RWPE2 (cell line): ENCODE results near the gene NRK.
"Not testable (repeated sequence)": the region's sequence is repeated elsewhere in the genome, so short reads cannot be mapped to it uniquely, and the experiment has no call there.

Experiments used
- ATAC-seq: fragments of 200-7000 bp; cut with Tn5 transposase; 3 replicates; pipeline ENCODE4 v1.9.1; 2021; ENCODE audit warnings: low read depth
- DNase-seq: peaks from one replicate; pipeline ENCODE4 v3.0.0-alpha.2; 2020; ENCODE audit warnings: low spot score
- H3K27ac ChIP-seq: fragments of 450-650 bp; 2 replicates; pipeline ENCODE4 v1.5.1; 2017; ENCODE audit warnings: mild to moderate bottlenecking; ENCODE audit not compliant: poor library complexity, severe bottlenecking
- H3K27me3 ChIP-seq: fragments of 250-450 bp; sonication (Bioruptor Pico); 2 replicates; pipeline ENCODE4 v1.5.1; 2021; ENCODE audit warnings: mild to moderate bottlenecking, moderate library complexity; ENCODE audit not compliant: insufficient read depth, poor library complexity, severe bottlenecking
- H3K36me3 ChIP-seq: fragments of 250-450 bp; sonication (Bioruptor Pico); 2 replicates; pipeline ENCODE4 v1.5.1; 2020; ENCODE audit warnings: low read depth, mild to moderate bottlenecking, moderate library complexity
- H3K4me1 ChIP-seq: fragments of 250-450 bp; sonication (Bioruptor Pico); 2 replicates; pipeline ENCODE4 v1.5.1; 2021; ENCODE audit warnings: mild to moderate bottlenecking, moderate library complexity; ENCODE audit not compliant: insufficient read depth, poor library complexity, severe bottlenecking
- H3K4me3 ChIP-seq: fragments of 250-450 bp; sonication (Bioruptor Pico); 2 replicates; pipeline ENCODE4 v1.5.1; 2021; ENCODE audit warnings: mild to moderate bottlenecking, moderate library complexity; ENCODE audit not compliant: severe bottlenecking
- H3K9me3 ChIP-seq: fragments of 250-450 bp; sonication (Bioruptor Pico); 2 replicates; pipeline ENCODE4 v1.5.1; 2021; ENCODE audit warnings: mild to moderate bottlenecking, moderate library complexity; ENCODE audit not compliant: severe bottlenecking
- TF ChIP-seq, protein P1 (sequence below): fragments of 450-650 bp; IDR thresholded peaks from one replicate; pipeline ENCODE4 v1.5.1; 2017; ENCODE audit warnings: mild to moderate bottlenecking, moderate library complexity; ENCODE audit not compliant: poor library complexity, severe bottlenecking

Gene NRK, protein sequence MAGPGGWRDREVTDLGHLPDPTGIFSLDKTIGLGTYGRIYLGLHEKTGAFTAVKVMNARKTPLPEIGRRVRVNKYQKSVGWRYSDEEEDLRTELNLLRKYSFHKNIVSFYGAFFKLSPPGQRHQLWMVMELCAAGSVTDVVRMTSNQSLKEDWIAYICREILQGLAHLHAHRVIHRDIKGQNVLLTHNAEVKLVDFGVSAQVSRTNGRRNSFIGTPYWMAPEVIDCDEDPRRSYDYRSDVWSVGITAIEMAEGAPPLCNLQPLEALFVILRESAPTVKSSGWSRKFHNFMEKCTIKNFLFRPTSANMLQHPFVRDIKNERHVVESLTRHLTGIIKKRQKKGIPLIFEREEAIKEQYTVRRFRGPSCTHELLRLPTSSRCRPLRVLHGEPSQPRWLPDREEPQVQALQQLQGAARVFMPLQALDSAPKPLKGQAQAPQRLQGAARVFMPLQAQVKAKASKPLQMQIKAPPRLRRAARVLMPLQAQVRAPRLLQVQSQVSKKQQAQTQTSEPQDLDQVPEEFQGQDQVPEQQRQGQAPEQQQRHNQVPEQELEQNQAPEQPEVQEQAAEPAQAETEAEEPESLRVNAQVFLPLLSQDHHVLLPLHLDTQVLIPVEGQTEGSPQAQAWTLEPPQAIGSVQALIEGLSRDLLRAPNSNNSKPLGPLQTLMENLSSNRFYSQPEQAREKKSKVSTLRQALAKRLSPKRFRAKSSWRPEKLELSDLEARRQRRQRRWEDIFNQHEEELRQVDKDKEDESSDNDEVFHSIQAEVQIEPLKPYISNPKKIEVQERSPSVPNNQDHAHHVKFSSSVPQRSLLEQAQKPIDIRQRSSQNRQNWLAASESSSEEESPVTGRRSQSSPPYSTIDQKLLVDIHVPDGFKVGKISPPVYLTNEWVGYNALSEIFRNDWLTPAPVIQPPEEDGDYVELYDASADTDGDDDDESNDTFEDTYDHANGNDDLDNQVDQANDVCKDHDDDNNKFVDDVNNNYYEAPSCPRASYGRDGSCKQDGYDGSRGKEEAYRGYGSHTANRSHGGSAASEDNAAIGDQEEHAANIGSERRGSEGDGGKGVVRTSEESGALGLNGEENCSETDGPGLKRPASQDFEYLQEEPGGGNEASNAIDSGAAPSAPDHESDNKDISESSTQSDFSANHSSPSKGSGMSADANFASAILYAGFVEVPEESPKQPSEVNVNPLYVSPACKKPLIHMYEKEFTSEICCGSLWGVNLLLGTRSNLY (N-terminal part only)

DNA sequence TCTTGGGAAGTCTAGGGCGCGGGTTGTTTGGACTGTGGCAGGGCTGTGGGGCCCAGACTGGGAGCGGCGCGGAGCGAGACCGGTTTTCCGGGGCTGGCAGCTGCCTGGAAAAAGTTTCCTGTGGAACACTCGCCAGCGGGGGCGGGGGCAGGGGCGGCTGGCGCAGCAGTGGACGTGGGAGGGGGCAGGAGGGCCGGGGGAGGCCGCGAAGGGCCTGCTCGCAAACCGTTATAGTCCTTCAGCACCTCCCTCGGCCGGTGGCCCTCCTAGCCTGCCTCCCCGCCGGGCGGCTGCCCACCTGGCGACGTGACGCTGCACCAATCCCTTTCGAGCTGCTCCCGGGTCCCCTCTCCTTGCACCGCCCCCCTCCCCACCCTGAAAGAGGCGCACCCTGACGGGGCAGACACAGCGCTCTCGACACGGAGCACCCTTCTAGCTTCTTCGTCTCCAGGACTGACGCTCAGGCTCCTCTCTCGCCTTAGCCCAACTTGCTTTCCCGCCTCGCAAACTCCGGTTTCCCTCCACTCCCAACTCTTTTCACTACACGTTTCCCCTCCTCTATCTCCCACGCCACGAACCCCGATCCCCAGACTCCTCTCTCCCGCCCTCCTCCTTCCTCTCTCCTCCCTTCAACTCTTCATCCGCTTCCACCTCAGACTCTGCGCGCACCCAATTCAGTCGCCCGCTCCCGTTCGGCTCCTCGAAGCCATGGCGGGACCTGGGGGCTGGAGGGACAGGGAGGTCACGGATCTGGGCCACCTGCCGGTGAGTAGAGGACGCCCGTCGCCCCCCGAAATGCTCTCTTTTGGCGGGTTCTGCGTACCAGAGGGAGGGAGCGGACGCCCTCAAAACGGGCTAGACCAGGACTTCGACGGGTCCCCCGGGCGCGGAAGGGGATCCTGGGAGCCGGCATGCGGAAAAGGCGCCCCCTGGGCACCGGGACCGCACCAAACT lies at the start of gene NRK:
Gene NRK, plus strand, starts transcription at position 402 of the 954 bp plus-strand sequence. Its CDS starts 307 bp downstream, at position 709.
- peak; percentile 26 for DNase-seq
- ATAC-seq, result peak; percentile 50; the same call in 2 of the 3 replicates
- H3K9me3 ChIP-seq, result no peaks in the 10 kb centered on the region
- no peak within 1 kb of the TSS for H3K27ac ChIP-seq
- H3K36me3 ChIP-seq, result no peaks in the 10 kb centered on the region
- TF ChIP-seq, protein P1, sequence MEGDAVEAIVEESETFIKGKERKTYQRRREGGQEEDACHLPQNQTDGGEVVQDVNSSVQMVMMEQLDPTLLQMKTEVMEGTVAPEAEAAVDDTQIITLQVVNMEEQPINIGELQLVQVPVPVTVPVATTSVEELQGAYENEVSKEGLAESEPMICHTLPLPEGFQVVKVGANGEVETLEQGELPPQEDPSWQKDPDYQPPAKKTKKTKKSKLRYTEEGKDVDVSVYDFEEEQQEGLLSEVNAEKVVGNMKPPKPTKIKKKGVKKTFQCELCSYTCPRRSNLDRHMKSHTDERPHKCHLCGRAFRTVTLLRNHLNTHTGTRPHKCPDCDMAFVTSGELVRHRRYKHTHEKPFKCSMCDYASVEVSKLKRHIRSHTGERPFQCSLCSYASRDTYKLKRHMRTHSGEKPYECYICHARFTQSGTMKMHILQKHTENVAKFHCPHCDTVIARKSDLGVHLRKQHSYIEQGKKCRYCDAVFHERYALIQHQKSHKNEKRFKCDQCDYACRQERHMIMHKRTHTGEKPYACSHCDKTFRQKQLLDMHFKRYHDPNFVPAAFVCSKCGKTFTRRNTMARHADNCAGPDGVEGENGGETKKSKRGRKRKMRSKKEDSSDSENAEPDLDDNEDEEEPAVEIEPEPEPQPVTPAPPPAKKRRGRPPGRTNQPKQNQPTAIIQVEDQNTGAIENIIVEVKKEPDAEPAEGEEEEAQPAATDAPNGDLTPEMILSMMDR, result no peak
- peak within 1 kb of the TSS; percentile 17 for H3K4me3 ChIP-seq
- H3K4me1 ChIP-seq, result no peaks in the 10 kb centered on the region
- H3K27me3 ChIP-seq, result peaks cover 5% of the 10 kb centered on the region

GRCh38 chrX:105773801-105774200 lies 48.5 kb upstream of the NRK start:
- DNase-seq, result no peak
- Histone ChIP-seq H3K4me1 (no peaks in the 10 kb centered on the region), H3K27me3 (no peaks in the 10 kb centered on the region), H3K4me3 (no peak overlapping the region), H3K27ac (no peak overlapping the region), H3K36me3 (no peaks in the 10 kb centered on the region), H3K9me3 (no peaks in the 10 kb centered on the region)
- TF ChIP-seq, protein P1, result no peak
- no peak for ATAC-seq

- no peak for ATAC-seq
- H3K27me3 ChIP-seq, result no peaks in the 10 kb centered on the region
These were observed 46.7 kb upstream of the NRK start for GRCh38 chrX:105775679-105776078.

DNA sequence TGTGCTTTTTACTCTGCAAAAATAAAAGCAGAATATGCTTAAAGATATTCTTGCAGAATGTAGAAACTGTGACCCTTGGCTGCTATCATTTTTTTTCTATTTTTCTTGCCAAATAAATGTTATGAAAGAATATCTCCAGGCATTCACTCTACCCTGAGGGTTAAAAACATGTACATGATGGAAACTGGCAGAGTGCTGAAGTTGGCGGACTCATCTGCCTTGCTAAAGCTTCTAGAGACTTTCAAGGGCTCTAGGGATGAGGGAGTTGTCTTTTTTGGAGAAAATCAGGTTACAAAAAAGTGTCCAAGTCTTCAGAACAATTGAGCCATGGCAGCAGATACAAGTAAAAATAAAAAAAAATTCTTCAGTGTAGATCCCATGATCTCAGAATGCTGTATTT lies 40.5 kb upstream of the NRK start:
- ATAC-seq, result no peak
- TF ChIP-seq, protein P1, result no peak

More at GRCh38 chrX:105775679-105776078, 46.7 kb upstream of the NRK start:
- no peaks in the 10 kb centered on the region for H3K36me3 ChIP-seq
- no peak overlapping the region for H3K4me3 ChIP-seq
- no peak for DNase-seq
- TF ChIP-seq, protein P1, result no peak
- no peaks in the 10 kb centered on the region for H3K9me3 ChIP-seq
- no peaks in the 10 kb centered on the region for H3K4me1 ChIP-seq
- no peak overlapping the region for H3K27ac ChIP-seq

DNA sequence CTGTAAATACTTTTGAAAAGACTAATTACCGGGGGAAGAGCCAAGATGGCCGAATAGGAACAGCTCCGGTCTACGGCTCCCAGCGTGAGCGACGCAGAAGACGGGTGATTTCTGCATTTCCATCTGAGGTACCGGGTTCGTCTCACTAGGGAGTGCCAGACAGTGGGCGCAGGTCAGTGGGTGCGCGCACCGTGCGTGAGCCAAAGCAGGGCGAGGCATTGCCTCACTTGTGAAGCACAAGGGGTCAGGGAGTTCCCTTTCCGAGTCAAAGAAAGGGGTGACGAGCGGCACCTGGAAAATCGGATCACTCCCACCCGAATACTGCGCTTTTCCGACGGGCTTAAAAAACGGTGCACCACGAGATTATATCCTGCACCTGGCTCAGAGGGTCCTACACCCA lies 25.5 kb upstream of the NRK start:
- H3K27ac ChIP-seq, ATAC-seq, H3K27me3 ChIP-seq, H3K4me1 ChIP-seq, DNase-seq, H3K36me3 ChIP-seq, H3K9me3 ChIP-seq, H3K4me3 ChIP-seq: not testable (repeated sequence)

More for the DNA sequence above, 40.5 kb upstream of the NRK start:
- Histone ChIP-seq H3K27me3 (no peaks in the 10 kb centered on the region), H3K4me3 (no peak overlapping the region), H3K4me1 (no peaks in the 10 kb centered on the region), H3K27ac (no peak overlapping the region), H3K36me3 (no peaks in the 10 kb centered on the region), H3K9me3 (no peaks in the 10 kb centered on the region)
- DNase-seq, result no peak
